NCI-H2029 treated with DMSO at 0.1 percent for 48 hours (cell line): ENCODE results near the gene CCDC148.

Experiments used
- DNase-seq: peaks from one replicate; lab custom pipeline; 2025; lab: John Stamatoyannopoulos, UW

CCDC148 gene

DNA sequence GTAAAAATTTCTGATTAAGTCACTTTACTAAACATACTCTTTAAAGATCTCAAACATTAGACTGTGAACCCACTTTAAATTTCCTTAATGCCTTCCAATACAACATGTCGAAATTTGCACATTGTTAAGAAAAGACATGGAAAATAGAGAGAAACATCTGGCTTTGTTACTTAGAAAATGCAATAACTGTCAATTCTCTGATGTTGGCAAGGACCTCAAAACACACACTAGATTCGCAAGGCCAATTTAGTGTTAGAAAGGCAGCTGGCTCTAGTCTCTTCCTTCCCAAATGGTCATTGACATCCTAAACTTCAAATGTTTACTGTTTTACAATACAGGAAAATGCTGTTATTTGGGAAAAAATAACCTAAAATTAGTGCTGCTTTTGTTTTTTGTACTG is 244.3 kb downstream of the CCDC148 start:
- DNase-seq: no peak

DNA sequence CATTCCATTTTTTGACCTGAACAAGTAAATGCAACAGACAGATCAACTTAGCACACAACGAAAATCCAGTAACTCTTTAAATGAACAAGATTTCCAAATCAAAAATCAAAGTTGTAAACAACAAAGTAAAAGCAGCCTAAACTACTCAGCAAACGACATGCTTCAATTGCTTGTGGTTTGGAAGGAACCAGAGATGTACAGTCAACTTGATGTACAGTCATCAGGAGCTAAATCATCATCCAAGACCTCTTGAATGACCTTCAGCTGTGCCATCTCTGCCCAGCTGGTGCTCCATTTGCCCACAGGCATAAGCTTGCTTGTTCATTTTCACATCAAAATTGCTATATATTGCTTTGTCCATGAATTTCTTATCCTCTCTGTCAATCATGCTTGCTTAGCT is 245.1 kb downstream of the CCDC148 start:
- DNase-seq: no peak

GRCh38 chr2:158207354-158207753 is 249.2 kb downstream of the CCDC148 start:
- no peak for DNase-seq

GRCh38 chr2:158205215-158205614 is 251.3 kb downstream of the CCDC148 start:
- DNase-seq: peak; percentile 46

- no peak for DNase-seq
Observed at GRCh38 chr2:158204741-158205165, 251.8 kb downstream of the CCDC148 start.

DNA sequence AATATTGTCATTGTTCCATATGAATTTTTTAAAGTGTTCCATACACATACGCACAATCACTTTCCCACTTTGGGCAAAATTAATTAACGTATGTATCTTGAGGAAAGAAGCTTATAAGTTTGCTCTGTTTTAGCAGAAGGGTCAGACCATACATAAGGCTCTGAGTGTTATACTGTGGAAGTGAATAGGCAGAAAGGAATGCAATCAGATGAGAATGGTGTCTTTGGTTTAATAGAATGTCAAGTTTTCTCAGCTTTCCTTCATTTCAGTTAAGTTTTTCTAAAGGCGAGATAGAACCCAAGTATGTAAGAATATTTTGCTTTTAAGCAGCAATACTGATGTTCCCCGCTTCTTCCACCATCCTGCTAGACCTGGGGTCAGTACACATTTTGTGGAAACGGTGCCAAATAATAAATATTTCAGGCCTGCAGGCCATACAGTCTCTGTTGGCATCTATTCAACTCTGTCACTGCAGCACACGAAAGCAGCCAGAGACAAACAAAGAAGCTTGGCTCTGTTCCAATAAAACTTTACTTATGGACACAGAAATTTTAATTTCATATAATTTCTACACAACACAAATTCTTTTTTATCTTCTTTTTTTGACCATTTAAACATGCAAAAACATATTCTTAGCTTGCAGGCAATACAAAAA is 254.3 kb downstream of the CCDC148 start:
- no peak for DNase-seq

GRCh38 chr2:158199928-158200650 is 256.5 kb downstream of the CCDC148 start:
- DNase-seq: no peak

DNA sequence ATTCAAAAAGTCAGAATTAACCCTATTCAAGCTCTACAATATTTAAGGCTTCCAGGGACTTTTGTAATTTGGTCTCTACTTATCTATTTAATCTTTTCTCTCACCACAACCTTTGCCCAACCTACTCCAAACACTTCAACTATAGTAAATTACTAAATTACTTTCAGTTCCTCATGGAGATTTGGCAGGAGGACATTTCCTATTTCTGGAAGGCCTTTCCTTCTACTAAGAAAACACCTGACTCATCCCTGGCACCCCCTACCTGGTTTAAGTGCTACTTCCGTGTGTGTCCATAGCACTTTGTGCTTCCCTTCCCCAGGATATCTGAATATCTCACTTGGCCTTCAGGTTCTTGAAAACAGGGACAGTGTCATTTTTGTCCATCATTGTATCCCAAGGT is 258.6 kb downstream of the CCDC148 start:
- DNase-seq: peak; percentile 39

- no peak for DNase-seq
Observed at GRCh38 chr2:158194229-158194628, 262.3 kb downstream of the CCDC148 start.

- no peak for DNase-seq
Observed at GRCh38 chr2:158192515-158193443, 263.8 kb downstream of the CCDC148 start.

GRCh38 chr2:158191076-158191895 is 265.3 kb downstream of the CCDC148 start:
- peak; percentile 21 for DNase-seq

DNA sequence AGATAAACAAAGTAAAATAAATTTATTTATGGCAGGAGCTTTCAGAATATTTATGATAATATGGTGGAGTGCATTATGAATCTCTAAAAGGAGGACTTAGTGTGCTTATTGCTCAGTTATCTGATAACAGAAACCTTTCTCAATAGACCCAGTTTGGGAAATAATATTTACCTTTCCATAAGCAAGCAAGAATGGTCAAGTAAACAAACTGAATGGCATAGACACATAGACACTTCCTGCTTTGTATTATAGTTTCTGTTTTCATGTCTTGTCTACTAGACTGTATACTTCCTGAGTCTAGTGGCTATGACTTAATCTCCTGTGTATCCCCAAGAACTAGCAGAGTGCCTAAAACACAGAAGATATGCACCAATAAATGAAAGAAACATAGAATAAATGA is 267.0 kb downstream of the CCDC148 start:
- peak; percentile 30 for DNase-seq

GRCh38 chr2:158187908-158188307 is 268.6 kb downstream of the CCDC148 start:
- no peak for DNase-seq

GRCh38 chr2:158184556-158185343 is 271.8 kb downstream of the CCDC148 start:
- DNase-seq: no peak

- DNase-seq: no peak
Observed at GRCh38 chr2:158184001-158184400, 272.6 kb downstream of the CCDC148 start.

DNA sequence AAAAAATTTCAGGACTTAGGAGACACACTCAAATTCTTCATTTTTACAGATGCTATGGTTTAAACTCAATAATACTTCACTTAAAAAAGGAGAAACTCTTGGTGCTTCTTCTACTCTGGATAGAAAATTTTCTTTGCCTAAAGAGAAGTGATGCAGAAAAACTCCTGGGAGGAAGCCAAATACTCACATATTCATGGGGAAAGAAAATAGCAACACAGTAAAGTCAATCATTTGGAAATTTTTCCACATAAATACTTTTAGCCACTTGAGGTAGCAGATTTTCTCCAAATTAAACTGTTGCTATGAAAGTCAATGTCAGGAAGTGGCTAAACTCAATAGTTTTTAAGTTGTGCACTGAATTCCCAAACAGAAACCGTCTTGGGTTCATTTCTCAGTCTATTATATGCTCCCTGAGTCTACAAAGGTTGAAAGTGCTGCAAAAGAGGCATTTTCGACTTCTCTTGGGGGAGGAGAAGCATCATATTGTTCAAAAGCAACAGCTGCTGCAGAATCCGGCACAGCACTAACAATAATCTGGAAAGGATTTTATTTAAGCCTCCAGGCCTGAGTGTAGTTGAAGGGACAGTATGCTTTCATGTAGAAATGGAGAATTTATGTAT is 273.8 kb downstream of the CCDC148 start:
- DNase-seq: no peak

GRCh38 chr2:158181171-158181570 is 275.4 kb downstream of the CCDC148 start:
- peak; percentile 50 for DNase-seq

DNA sequence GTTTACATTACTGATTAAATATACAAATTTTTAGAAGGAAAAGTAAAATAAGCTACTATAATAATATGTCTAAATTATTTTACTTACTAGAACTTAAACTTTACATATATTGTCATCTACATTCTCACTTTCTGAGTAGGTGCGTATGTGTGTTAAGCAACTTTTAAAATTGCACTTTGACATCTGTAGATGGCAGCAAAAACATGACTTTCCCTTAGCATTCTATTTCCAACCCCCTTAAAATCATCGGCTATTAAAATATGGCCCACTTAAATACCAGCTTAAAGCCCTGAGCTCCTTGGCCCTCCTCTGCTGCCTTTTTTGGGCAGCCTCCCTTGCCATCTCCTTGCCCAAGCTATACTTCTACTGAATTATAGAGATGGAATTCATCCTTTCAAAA is 276.9 kb downstream of the CCDC148 start:
- DNase-seq: no peak

DNA sequence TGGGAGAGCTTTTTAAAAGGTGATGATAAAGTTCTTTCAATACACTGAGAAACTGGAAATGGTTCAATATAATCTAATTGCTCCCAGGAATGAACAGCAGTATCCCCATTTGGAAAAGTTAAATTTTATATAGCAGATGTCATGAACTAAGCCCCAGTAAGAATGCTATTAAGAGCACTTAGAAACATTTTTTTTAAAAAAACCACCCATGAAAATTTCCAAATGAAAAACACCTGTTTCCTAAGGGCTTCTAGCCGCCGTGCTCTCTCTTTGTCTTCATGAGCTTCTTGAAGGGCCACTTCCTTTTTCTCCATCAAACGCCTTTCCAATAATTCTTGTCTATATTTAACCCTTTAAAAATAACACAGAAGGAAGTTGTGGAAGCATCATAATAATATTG is 277.9 kb downstream of the CCDC148 start:
- DNase-seq: no peak

DNA sequence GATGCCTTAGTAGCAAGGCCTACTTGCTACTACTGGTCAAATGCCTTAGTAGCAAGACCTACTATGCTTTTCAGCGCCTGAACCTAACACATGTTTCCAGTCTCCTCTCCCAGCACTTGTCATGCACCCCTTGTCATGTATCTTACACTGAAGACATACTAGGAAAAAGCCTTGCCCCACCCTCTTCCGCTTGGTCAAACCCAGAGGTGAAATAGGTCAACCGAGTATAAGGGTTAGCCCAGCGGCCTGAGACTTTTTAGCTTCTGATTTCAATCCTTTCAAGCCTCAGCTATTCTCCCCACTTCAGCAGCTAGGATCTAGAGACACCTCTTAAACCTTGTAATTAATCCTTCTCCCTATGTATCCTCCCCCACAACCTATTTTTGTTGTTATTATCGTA is 281.6 kb downstream of the CCDC148 start:
- no peak for DNase-seq
